HG03196 (cell line): Measurements from ENCODE around the gene TSHZ2.

ENCODE experiments used
- ATAC-seq: cut with Tn5 transposase; IDR thresholded peaks from one replicate; pipeline ENCODE4 v1.9.1; 2021; ENCODE audit not compliant: unreplicated experiment

TSHZ2 gene

GRCh38 chr20:53224851-53225250 is 252.7 kb downstream of the TSHZ2 start:
- ATAC-seq: no peak

- ATAC-seq: no peak
Observed at GRCh38 chr20:53226826-53227225, 254.7 kb downstream of the TSHZ2 start.

- no peak for ATAC-seq
Observed at GRCh38 chr20:53227523-53227922, 255.4 kb downstream of the TSHZ2 start.

GRCh38 chr20:53231061-53231460 is 258.9 kb downstream of the TSHZ2 start:
- no peak for ATAC-seq

GRCh38 chr20:53237461-53237860 is 265.3 kb downstream of the TSHZ2 start:
- ATAC-seq: no peak

GRCh38 chr20:53238121-53238660 is 266.0 kb downstream of the TSHZ2 start:
- ATAC-seq: no peak

- ATAC-seq: no peak
Observed at GRCh38 chr20:53243152-53243551, 271.0 kb downstream of the TSHZ2 start.

- ATAC-seq: no peak
Observed at GRCh38 chr20:53244711-53245110, 272.6 kb downstream of the TSHZ2 start.

GRCh38 chr20:53245574-53245973 is 273.4 kb downstream of the TSHZ2 start:
- no peak for ATAC-seq

- ATAC-seq: no peak
Observed at GRCh38 chr20:53247468-53248103, 275.4 kb downstream of the TSHZ2 start.

- ATAC-seq: no peak
Observed at GRCh38 chr20:53250456-53250855, 278.3 kb downstream of the TSHZ2 start.

- ATAC-seq: no peak
Observed at GRCh38 chr20:53252002-53252401, 279.8 kb downstream of the TSHZ2 start.

- no peak for ATAC-seq
Observed at GRCh38 chr20:53253668-53254067, 281.5 kb downstream of the TSHZ2 start.

GRCh38 chr20:53255102-53255710 is 283.0 kb downstream of the TSHZ2 start:
- ATAC-seq: no peak

GRCh38 chr20:53258741-53259140 is 286.6 kb downstream of the TSHZ2 start:
- no peak for ATAC-seq

- no peak for ATAC-seq
Observed at GRCh38 chr20:53260168-53260567, 288.0 kb downstream of the TSHZ2 start.

GRCh38 chr20:53260591-53260990 is 288.4 kb downstream of the TSHZ2 start:
- no peak for ATAC-seq

- ATAC-seq: no peak
Observed at GRCh38 chr20:53262365-53262764, 290.2 kb downstream of the TSHZ2 start.

- ATAC-seq: no peak
Observed at GRCh38 chr20:53263554-53264438, 291.6 kb downstream of the TSHZ2 start.

- no peak for ATAC-seq
Observed at GRCh38 chr20:53264604-53265003, 292.4 kb downstream of the TSHZ2 start.

- ATAC-seq: no peak
Observed at GRCh38 chr20:53265304-53265875, 293.2 kb downstream of the TSHZ2 start.
